HCT116 (cell line): ENCODE results near the gene SLC34A3. TPM values are rescaled to one million over a fixed set of nuclear protein-coding genes. Genes with fewer than 3 reads are reported as not detected.

Experiments
- CTCF ChIP-seq, 3 experiments: fragments of 200-600 bp in 1 of 3; sonication (generic) in 1 of 3; IDR thresholded peaks in 2 of 3; conservative IDR thresholded peaks in 1 of 3; 2 replicates each; pipeline ENCODE4 v1.5.1; 2012 to 2017; ENCODE audit warnings: low read depth in 2 of 3, low read length in 2 of 3, antibody characterized with exemption in 1 of 3, borderline replicate concordance in 1 of 3, control low read depth in 1 of 3, mild to moderate bottlenecking in 1 of 3, mixed read lengths in 1 of 3, mixed run types in 1 of 3, moderate library complexity in 1 of 3; ENCODE audit not compliant: insufficient read depth in 1 of 3
- EGR1 ChIP-seq: IDR thresholded peaks from 2 replicates; pipeline ENCODE4 v1.6.1; 2012; ENCODE audit warnings: low read depth
- EZH2phosphoT487 ChIP-seq: fragments of 200-600 bp; IDR thresholded peaks from 2 replicates; pipeline ENCODE4 v1.6.1; 2018; ENCODE audit warnings: antibody characterized with exemption, borderline replicate concordance
- REST ChIP-seq: IDR thresholded peaks from 2 replicates; pipeline ENCODE4 v1.6.1; 2012; ENCODE audit warnings: low read depth
- ZFX ChIP-seq: fragments of 450-650 bp; IDR thresholded peaks from 2 replicates; pipeline ENCODE4 v1.6.1; 2017
- total RNA-seq: library from RNA; stranded (reverse); gene quantifications from one replicate; pipeline ENCODE4 v1.2.1, GENCODE V29; 2021; ENCODE audit not compliant: unreplicated experiment

The SLC34A3 gene
- total RNA-seq, 1 experiment from 2014 or later, result 0.15 TPM

GRCh38 chr9:137226338-137227053, 4.2 kb upstream of the SLC34A3 start (continued):
- TF ChIP-seq REST (no peak), EZH2phosphoT487 (no peak), ZFX (no peak), CTCF (IDR thresholded peaks at IDR 0.05 in 2 of 3, conservative IDR thresholded peaks at IDR 0.05 in 1 of 3; ENCODE audit: borderline replicate concordance in 1 of 3, insufficient read depth in 1 of 3, low read depth in 2 of 3, low read length in 2 of 3) (no peak), EGR1 (no peak)
